ENCODE measurements around the gene CLMP.
"Not testable (repeated sequence)": the region's sequence is repeated elsewhere in the genome, so short reads cannot be mapped to it uniquely, and the experiment has no call there.

Gene CLMP

DNA sequence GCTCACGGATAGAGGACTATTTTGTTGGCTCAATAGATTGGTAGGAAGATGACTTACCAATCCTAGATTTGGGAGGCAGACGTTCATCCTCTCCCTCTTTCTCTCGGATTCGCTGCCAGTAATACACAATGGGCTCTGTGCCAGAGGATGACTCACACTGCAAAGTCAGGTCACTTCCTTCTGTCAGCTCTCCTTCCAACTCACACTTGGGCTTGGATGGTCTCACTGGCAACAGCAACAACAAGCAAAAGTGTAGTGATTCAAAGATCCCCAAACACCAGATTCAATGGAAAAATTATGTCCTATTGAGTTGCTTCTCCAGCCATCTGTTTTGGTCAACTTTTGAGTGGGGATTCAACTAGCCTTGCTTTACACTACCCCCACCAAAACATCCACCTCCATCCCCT lies 111.4 kb downstream of the CLMP start:
- DNase-seq (ENCODE audit: low spot score) = peak; percentile 90

GRCh38 chr11:123082977-123083376 lies 112.1 kb downstream of the CLMP start:
- DNase-seq (ENCODE audit: low spot score) = no peak

DNA sequence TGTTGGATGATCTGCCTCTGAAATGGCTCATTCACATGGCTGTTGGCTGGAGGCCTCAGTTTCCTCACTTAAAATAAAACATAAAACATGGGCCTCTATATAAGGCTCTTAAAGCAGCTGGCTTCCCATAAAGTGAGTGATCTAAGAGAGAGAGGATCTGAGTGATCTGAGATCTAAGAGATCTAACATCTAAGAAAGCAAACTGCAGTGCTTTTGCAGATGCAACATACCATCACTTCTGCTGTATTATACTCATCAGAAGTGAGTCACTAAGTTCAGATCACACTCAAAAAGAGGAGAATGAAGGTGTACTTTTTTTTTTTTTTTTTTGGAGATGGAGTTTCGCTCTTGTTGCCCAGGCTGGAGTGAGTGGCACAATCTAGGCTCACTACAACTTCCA lies 115.0 kb downstream of the CLMP start:
- DNase-seq (ENCODE audit: low spot score) = no peak

DNA sequence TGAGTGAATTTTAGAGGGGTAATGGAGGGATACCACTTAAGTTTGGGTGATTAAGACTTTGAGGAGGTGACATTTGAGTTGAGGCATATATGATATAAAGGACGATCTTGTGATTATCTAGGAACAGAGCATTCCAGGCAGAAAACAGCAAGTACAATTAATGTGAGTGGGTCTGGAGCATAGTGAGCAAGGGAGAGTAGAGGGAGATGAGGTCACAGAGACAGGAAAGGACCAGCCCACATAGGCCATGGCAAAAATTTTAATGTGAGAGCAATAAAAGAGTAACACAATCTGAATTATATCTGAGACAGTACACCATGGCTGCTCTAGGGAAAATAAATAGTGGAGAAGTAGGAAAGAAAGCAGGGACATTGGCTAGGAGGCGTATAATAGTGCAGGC lies 118.6 kb downstream of the CLMP start:
- no peak for DNase-seq (ENCODE audit: low spot score)

DNA sequence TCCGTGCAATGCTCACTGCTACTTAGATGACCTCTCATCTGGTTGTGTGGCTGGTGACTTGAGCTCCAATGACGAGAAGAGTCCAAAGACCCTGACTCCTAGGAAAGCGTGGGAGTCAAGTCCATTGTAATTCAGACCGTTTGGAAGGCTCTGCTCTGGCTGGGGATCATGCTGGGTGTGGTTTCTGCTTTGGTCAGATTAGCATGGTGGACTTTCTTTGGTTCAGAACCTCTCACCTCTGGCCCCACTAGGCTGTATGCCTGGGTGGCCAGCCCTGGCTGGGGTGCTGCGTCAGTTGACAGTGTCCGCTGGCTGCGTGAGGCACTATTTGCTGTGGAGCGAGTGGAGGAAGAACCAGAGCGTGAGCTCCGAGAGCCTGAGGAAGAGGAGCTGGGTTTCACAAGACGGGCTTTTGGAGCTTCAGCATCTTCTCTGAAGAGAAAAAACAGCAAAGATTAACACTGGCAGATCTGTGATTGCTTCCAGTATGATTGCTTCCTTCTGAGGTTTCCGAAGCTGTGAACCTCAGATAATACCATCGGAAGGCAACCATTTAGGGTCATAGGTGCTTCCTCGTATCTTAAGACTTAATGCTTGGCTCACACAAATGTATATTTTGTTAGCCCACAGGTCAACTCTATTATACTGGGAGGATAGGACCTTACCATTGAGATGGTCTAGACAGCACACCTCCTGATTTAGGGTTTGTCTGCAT lies 121.5 kb downstream of the CLMP start:
- DNase-seq (ENCODE audit: low spot score) = no peak

GRCh38 chr11:123072762-123073161 lies 122.3 kb downstream of the CLMP start:
- DNase-seq (ENCODE audit: low spot score) = no peak

DNA sequence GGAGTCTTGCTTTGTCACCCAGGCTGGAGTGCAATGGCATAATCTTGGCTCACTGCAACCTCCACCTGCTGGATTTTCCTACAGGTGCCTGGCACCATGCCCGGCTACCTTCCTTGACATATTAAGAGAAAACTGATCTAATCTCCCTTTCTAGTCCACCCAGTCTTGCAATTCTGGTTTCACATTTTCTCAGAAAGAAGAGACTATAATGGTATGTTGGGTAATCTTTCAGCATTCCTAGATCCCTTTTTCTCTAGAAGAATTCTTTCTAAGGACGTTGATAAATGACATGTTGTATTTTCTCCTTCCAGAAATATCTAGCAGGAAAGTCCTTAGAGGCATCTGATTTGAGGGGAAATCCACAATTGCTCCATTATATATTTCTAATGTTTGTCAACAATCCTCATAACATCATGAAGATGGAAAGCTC lies 122.7 kb downstream of the CLMP start:
- no peak for DNase-seq (ENCODE audit: low spot score)

DNA sequence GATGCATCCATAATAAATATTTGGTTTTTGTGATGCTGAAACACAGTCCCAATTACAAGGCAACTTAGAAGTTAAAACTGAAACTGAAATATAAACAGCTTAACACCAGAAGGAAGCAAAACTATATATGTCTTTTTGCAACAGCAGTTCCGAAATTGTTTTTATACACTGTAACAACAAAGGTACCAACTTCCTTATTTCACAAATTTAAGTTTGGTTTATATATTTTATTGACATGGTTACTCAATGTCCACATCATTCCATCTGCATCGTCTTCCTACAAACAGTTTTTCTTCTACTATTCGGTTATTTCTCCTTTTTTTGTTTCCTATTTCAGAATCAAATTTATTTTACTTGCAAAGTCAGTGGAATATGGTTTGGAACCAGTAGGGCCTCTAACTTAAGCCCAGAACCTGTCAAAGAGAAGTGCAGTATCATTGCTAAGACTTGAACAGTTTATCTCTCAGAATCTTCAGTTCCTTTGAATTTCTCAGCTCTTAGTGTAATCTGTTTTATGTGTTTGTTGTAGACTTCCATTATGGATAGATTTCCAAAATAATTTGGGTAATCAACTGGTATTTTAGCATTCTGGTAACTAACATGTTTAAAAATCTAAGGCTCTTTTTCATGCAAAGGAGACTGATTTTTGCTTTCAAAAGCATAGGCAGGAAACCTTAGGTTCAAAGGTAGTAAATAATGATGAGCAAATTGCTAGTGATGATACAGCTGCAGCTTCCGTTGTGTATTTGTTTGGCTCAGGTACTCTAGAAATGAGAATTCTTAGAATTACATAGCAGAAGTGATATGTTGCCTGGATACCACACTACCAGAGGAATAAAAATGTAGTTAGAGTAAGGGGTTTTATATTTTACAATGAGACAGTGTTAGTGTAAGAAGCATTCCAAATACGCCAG lies 124.9 kb downstream of the CLMP start:
- no peak for DNase-seq (ENCODE audit: low spot score)

GRCh38 chr11:123065621-123066020 lies 129.4 kb downstream of the CLMP start:
- no peak for DNase-seq (ENCODE audit: low spot score)

DNA sequence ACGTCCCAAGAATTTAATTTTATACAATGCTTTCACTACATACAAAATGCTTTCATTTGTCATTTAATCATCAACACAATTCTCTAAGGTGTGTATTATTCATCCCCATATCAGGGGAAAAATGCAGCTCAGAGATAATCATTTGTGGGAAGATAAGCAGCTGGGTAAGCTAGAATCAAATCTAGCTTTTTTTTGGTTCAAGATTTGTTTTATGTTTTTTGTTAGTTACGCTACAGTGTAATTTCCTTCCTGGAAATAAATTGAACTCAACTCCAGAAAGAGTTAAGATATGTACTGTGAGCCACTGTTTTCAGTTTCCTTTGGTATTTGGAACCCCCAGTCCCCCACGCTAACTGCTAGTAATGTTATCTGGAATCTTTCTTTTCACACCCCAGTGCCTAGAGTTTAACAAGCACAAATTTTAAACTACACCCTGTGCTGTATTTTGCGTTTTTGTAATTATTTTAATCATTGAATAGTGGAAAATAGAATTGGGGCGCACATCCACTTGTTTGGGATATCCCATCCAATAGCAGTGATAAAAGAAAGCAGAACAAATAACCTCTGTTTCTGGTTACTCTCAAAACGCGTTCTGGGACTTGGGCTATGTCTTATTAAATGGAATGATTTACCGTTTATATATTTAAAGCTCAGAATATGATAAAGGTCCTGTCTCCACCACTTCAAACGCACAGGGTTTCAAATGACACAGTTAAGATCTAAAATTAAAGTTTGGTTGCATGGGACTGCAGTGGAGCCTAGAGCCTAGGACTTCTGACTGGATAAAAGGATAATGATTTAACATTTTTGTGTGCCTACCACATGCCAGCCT lies 131.0 kb downstream of the CLMP start:
- DNase-seq (ENCODE audit: low spot score) = no peak

DNA sequence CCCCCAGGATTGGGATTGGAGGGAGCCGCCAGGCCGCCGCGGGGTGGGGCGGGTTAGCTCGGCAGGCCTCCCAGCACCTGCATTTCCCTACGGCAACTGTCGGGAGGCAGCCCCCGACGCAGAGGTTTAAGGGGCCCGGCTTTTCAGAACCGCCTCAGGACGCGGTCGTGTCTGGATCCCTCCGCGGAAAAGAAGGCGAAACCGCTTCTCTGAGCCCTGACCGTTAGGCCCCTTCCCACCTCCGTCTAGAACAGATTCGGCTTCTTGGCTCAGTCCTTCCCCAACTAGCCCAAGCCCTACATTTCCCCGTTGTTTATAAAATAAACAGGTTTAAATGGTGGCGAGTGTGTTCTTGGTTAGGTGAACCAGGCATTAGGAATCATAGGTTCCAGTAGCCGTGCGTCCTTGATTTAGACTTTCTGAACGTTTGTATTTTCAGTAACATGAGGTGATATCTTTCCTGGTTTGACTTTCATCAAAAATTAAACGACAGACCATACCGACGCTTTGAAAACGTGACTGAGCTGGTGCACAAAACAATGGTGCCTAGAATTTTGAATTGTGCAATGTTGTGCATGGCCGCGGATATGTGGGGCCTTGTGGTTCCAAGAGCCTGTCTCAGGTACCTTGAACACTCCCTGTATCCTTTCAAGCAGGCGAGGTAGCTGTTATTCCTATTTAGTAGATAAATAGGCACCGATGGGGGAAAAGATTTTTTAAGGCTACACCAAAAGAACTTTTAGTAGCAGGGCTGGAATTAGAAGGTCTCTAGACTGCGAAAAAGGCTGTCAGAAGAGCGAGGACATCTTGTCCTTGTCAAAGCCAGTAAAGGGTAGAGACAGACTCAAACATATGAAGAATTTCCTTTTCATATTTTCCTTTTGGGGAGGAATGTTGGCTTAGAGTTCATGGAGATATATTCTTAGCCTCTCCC lies 131.9 kb downstream of the CLMP start:
- no peak for DNase-seq (ENCODE audit: low spot score)

DNA sequence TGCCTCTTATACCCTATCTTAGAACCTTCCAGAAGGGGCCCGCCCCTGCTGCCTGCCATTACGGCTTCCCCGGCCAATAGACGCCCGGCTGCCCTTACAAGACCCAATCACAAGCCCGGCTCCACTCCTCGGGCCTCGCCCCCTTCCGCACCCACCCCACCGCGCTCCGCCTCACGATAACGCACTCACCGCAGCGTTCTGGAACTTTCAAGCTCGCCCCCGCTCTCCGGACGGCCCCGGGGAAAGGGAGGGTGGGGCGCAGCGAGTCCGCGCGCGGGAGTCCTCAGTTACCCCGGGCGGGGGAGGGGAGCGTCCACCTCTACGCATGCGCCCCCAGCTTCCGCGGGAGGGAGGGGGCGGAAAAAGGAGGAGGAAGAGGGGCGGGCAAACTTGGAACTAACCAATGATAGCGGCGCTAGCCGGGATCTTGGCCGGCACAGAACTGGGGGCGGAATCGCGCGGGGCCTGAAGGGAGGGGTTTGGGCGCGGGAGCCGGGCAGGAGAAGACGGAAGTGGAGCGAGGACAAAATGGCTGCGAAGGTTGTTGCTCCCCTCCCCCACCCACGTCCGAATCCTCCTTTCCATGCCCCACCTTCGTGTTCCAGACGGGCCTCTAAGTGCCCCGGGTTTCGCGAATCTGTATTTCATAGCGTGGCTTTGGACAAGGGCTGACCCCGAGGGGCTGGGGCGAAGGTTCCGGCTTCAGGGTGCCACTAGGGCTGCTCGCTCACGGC lies 132.7 kb downstream of the CLMP start:
- DNase-seq (ENCODE audit: low spot score) = peak; percentile 99

GRCh38 chr11:123061403-123062157 lies 133.5 kb downstream of the CLMP start, which contains the start of gene HSPA8:
HSPA8 (minus strand) TSS chr11:123062136; CDS start chr11:123061324, 812 bp downstream.
- no peak for DNase-seq (ENCODE audit: low spot score)

DNA sequence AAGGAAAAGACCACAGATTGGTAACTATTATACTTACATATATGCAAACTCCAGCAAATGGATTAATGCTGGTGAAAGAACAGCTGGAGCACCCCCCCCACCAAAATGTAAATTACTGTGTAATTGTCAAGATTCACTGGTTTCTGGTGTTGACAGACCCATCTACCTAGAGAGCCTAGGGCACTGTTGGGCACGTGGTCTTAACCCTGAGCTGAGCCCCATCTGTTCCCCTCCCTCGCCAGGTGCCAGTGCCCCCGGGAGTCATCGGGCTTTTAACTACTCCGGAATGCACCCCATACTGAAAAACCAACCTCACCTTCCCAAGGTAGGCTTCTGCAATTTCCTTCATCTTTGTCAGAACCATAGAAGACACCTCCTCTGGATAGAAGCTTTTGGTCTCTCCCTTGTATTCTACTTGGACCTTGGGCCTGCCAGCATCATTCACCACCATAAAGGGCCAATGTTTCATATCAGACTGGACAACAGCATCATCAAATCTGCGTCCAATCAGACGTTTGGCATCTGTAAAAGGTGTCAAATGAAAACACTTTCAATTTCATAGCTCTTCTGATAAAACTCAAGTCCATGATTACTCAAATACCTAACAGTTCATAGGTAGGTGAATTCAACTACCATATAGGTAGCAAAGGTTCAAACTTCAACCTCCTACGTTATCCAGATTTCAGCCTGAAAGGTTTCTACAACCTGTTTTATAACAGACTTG lies 134.6 kb downstream of the CLMP start:
- DNase-seq (ENCODE audit: low spot score) = no peak

DNA sequence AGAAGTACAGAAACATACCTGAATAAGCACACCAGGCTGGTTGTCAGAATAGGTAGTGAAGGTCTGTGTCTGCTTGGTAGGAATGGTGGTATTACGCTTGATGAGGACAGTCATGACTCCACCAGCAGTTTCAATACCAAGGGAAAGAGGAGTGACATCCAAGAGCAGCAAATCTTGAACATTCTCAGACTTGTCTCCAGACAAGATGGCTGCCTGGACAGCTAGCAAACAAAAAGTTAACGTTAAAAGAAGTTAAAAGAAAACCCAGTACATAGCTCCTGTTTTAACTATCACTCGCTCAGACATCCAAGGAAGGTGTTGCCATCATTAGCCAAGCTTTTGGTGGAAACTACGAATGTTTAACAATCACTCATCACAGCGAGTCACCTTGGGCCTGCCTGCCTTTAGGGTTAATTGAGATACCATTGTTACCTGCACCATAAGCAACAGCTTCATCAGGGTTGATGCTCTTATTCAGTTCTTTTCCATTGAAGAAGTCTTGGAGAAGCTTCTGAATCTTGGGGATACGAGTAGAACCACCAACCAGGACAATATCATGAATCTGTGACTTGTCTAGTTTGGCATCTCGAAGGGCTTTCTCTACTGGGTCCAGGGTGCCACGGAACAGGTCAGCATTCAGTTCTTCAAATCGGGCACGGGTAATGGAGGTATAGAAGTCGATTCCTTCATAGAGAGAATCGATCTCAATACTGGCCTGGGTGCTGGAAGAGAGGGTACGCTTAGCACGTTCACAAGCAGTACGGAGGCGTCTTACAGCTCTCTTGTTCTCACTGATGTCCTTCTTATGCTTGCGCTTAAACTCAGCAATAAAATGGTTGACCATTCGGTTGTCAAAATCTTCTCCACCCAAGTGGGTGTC lies 135.8 kb downstream of the CLMP start:
- not testable (repeated sequence) for DNase-seq (ENCODE audit: low spot score)

DNA sequence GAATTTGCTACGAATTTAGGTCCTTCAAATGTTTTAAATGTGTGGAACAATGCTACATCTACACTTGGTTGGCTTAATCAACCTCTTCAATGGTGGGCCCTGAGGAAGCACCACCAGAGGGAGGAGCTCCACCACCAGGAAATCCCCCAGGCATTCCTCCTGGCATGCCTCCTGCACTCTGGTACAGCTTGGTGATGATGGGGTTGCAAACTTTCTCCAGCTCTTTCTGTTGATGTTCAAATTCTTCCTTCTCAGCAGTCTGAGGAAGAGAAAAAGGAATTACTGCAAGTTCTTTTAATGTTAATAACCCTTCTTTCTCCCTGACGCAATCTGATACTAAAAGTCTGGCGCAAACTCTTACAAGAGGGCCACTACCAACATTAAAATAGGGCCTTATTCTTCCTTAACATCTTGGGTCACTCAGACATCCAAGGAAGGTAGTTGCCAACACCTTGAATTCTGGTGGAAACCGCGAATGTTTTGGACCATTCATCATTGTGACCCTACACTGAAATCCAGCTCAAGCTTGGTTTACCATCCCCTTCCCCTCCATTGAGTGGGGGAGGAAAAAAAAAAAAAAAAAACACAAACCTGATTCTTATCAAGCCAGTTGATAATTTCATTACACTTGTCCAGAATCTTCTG lies 137.3 kb downstream of the CLMP start:
- no peak for DNase-seq (ENCODE audit: low spot score)

- no peak for DNase-seq (ENCODE audit: low spot score)
These were observed 138.1 kb downstream of the CLMP start for GRCh38 chr11:123056835-123057491.
